ENCODE data around the gene MEI1.
"Not testable (repeated sequence)": the region's sequence is repeated elsewhere in the genome, so short reads cannot be mapped to it uniquely, and the experiment has no call there.

MEI1 gene, protein sequence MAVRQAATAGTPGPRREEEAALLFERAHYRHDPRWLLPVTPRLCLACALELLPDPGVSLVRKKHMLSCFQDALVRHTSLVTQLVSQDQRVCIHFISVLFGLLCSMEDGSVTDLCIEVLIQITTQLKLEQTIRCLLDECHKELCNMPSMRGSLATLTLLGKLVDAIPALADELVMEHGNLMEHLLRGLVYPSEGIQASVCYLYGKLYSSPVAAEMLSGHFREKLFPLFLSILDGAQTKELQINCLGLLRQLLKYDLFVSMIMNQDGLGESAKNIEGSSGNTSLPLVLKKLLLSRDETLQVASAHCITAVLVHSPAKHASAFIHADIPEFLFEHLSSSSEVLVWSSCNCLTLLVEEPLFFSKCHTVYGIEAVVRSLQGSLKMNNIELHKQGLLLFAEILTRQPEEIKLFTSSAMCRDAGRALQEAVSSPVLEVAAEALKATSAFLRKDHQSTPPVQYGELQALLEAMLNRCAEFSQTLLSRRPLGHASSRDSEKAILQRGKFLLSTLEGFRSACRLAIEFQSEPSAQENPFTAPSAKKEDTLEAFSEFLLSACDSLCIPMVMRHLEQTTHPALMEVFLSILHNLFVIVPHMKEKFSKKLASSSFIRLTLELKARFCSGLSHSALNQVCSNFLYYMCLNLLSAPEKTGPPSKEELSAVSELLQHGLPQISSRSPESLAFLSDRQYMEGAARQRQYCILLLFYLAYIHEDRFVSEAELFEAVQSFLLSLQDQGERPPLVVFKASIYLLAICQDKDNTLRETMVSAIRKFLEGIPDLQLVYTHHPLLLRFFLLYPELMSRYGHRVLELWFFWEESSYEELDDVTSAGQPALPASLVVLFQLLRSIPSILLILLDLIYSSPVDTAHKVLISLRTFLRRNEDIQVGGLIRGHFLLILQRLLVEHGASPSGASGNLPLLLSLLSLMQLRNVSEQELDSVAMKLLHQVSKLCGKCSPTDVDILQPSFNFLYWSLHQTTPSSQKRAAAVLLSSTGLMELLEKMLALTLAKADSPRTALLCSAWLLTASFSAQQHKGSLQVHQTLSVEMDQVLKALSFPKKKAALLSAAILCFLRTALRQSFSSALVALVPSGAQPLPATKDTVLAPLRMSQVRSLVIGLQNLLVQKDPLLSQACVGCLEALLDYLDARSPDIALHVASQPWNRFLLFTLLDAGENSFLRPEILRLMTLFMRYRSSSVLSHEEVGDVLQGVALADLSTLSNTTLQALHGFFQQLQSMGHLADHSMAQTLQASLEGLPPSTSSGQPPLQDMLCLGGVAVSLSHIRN

GRCh38 chr22:41699264-41700107, at the start of gene MEI1:
MEI1 (plus strand) TSS chr22:41699503; CDS start chr22:41699539, 36 bp downstream.
- peak; percentile 69 for DNase-seq

DNA sequence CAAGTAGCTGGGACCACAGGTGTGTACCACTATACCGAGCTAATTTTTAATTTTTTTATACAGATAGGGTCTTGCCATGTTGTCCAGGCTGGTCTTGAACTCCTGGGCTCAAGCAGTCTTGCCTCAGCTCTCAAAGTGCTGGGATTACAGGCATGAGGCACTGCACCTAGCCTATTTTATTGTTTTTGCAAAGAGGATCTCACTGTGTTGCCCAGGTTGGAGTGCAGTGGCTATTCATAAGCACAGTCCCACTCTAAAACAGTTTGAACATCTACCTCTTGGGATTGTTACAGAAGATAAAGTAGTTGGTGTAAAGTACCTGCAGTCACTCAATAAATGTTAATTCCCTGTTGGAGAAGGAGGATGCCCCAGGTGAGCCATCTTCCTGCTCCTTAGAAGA, 49.1 kb upstream of the MEI1 start:
- no peak for DNase-seq

DNA sequence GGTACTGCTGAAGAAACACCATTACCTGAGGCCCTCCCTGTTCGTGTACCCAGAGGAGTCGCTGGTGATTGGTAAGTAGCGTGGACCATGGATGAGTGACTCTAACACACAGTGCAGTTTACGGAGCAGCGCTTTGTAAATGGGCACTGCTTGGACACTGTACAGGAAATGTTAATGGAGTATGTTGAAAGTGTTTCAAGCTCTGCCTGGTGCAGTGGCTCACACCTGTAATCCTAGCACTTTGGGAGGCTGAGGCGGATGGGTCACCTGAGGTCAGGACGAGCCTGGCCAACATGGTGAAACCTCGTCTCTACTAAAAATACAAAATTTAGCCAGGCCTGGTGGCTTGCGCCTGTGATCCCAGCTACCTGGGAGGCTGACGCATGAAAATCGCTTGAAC, 48.5 kb upstream of the MEI1 start:
- peak; percentile 18 for DNase-seq

DNA sequence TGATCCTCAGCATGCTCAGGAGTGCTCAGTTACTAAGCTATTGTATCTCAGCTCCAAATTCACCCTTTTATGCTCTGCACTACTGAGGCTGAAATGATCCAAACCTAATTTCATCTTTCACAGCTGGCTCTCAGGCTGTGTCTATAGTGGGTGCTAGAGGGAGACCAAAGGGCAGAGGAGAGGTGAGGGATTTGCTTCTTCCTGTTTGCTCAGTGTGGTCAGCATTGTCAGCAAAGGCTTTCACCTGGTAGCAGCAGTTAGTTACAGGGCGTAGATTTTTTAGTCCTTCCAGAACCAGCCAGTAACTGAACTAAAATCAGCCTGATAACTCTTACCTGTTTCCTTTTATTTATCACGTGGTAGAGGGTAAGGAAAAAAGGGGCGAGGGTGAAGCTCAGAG, 45.0 kb upstream of the MEI1 start:
- DNase-seq: peak; percentile 20

- DNase-seq: no peak
Observed at GRCh38 chr22:41656556-41656955, 42.7 kb upstream of the MEI1 start.

GRCh38 chr22:41657709-41658108, 41.6 kb upstream of the MEI1 start:
- no peak for DNase-seq

DNA sequence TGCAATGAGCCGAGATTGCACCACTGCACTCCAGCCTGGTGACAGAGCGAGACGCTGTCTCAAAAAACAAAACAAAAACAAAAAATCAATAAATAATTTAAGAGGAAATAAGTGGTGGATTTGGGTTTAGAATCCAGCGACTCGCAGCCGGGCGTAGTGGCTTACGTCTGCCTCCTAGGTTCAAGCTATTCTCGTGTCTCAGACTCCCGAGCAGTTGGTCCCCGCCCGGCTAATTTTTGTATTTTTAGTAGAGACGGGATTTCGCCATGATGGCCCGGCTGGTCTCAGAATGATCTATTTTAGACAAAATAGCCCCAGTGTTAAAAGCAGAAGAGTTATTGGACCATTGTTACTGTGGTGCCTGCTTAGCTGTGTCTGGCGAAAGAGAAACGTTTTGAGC, 40.4 kb upstream of the MEI1 start:
- DNase-seq: no peak

GRCh38 chr22:41659941-41660340, 39.4 kb upstream of the MEI1 start:
- no peak for DNase-seq

- no peak for DNase-seq
Observed at GRCh38 chr22:41660416-41660815, 38.9 kb upstream of the MEI1 start.

DNA sequence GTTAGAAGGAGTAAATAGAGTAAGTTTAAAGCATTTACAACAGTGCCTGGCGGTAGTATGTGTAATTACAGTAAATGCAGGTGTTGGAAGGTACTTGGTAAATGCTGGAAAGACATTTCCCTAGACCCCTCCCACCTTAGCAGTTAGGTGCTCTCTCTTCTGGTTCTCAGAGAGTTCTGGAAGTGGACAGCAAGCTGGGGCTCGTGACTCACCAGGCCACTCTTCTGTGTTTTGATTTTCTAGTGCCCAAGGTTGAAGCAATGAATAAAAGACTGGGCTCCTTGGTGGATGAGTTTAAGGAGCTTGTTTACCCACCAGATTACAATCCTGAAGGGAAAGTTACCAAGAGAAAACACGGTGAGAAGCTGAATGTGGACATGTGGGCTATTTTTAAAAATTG, 38.2 kb upstream of the MEI1 start:
- no peak for DNase-seq

DNA sequence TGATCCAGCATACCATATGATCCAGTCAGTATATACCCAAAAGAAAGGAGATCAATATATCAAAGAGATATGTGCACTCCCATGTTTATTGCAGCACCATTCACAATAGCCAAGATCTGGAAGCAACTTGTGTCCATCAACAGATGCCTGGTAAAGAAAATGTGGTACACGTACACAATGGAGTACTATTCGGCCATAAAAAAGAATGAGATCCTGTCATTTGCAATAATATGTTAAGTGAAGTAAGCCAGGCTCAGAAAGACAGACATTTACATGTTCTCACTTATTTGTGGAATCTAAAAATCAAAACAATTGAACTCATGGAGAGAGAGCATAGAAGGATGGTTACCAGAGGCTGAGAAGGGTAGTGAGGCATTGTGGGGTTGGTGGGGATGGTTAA, 37.6 kb upstream of the MEI1 start:
- DNase-seq: no peak

GRCh38 chr22:41663594-41663993, 35.7 kb upstream of the MEI1 start:
- DNase-seq: not testable (repeated sequence)

DNA sequence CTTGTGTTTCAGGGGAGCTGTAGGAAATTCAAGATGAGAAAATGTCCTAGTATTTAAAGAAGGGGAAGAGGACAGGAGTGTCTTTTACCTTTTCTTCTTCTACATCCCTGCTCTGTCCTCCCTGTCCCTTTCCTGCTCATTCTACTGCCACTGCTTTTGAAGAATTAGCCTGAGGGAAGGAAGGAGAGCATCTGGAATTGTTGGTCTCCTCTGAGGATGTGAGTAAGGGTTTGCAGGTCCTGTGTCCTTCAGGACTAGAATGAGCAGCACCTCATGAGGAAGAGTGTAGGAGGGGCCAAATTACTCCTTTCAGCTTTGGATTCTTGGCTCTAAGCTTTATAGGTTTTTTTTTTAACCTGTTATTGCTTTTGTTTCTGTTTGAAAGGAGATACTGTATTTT, 34.8 kb upstream of the MEI1 start:
- no peak for DNase-seq

GRCh38 chr22:41664951-41665350, 34.4 kb upstream of the MEI1 start:
- DNase-seq: no peak

- no peak for DNase-seq
Observed at GRCh38 chr22:41668971-41669911, 30.1 kb upstream of the MEI1 start.

- DNase-seq: peak; percentile 87
Observed at GRCh38 chr22:41672096-41672495, 27.2 kb upstream of the MEI1 start.

- DNase-seq: no peak
Observed at GRCh38 chr22:41672780-41673509, 26.4 kb upstream of the MEI1 start.

DNA sequence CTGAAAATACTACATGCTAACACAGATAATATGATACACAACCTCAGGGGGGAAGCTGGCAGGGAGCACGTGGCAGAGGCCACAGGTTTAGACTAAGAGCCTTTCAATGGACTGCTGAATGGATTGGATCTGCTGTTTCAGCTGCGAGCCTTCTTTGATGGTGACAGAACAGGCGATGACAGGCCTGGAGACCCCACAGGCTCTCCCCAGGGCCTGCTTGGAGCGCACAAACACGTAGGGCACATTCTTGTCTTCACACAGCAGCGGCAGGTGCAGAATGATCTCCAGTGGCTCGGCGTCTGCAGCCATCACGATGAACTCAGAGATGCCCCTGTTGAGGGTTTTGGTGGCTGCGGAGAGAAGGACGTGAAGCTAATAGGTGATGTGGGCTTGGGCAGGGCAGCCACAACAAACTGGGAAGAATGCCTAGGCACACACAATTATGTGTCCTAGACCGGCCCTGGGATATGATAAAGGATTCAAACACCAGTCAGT, 24.4 kb upstream of the MEI1 start:
- DNase-seq: no peak

- DNase-seq: no peak
Observed at GRCh38 chr22:41676134-41676533, 23.2 kb upstream of the MEI1 start.

GRCh38 chr22:41681616-41682015, 17.7 kb upstream of the MEI1 start:
- no peak for DNase-seq
